HG02870 (cell line): ENCODE measurements around the gene ACSS2.

Source experiments
- ATAC-seq: cut with Tn5 transposase; IDR thresholded peaks from one replicate; pipeline ENCODE4 v1.9.1; 2021; ENCODE audit warnings: mild to moderate bottlenecking, moderate library complexity; ENCODE audit not compliant: unreplicated experiment

ACSS2 gene

DNA sequence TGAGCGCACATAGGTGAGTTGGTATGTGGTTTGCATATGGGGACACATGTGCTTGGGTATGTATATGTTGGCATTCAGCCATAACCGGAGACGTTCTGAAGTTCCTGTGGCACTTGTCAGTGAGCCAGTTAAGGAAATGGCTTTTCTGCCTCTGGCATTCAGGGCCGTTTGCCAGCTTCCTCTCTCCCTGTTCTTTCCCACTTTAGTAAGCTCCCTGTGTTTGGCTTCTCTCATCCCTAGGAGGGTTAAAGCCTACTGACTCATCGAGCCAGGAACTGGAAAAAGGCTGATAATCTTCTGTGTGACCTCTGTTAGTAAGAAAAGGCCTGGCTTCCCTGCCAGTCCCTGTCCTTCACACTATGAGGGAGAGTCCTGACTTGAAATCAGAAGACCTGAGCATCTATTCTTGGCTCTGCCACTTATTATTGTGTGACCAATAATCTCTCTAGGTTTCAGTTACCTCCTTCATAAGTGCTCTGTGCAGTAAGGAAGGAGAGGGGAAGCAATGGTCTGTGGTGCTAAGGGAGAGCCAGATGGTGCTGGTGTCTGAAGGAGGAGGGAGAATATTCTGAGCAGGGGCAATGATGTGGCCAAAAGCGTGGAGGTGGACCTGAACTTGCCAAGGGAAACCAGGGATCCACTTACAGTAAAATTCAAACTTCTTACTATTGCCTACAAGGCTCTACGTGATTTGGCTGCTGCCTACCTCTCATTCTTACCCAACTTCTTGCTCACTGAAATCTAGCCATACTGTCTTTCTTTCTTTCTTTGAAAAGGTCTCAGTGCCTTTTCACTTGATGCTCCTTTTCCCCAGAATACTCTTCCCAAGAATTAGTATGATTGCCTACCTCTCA is 31.4 kb downstream of the ACSS2 start:
- ATAC-seq: no peak

DNA sequence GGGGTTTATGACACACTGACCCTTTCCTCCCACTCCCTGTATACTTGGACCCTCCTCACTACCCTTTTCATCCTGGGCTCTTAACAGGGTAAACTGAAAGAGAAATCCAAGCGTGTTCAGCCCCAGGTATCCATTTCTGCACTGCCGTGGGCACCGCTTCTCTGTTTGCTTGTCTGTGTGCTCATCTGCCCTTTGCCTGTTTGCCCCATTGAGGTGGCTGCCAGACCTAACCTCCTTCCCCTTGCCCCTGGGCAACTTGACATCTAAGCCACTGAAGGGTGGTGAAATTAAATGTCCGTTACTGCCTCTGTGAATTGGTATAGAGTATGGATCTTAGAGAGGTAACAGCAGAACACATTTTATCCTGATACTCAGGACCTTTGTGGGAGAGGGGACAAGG is 38.7 kb downstream of the ACSS2 start:
- no peak for ATAC-seq

DNA sequence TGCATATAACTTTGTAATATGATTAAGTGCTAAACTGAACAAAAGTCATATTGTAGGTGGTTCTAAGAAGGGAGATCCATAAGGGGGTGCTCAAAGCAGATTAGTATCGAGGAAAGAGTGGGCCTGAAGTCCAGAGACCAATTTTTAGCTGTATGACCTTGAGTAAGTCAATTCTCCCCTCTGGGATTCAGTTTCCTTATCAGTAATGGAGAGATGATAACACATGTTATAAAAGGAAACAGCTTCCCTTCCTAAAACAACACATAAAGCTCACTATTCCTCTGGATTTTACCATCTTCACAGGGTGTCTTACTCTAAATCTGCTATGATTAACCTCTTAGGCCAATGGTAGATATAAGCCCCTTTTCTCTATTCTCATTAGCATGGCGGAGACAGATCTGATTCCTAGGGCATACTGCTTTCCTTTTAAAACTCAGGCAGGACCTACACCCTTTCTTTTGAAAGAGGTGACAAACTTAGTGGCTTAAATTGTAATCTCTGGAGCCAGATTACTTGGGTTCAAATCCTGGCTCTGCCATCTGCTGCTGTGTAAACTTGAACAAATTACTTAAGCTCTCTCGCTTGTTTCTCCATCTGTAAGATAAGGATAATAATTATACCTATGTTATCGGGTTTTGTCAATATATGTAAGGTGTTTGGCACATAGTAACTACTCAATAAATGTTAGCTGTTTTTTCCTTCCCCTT is 39.5 kb downstream of the ACSS2 start:
- no peak for ATAC-seq

DNA sequence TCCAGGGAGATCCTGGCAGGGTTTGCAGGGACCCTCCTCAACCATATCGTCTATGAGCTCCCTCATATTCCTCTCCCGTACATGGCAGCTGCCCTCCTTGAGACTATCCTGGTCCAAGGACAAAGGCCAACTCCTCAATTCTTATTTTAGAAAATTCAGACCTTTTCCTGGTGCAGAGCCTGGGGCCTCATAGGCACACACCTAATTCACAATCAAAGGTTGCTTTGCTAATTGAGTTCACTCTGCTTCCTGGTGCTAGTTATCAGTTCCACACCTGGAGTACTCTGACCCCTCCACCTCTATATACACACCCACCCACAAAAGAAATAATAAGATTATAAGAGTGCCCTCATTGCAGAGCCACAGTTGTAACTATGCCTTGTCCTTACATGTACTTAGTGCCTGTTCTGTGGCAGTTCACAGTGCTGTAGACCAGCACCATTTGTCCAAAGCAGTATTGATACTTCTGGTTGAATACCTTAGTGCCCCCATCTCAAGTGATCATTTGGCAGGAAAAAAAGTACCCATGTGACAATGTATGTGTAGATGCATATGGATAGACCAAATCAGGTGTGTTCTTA is 40.5 kb downstream of the ACSS2 start:
- ATAC-seq: no peak

DNA sequence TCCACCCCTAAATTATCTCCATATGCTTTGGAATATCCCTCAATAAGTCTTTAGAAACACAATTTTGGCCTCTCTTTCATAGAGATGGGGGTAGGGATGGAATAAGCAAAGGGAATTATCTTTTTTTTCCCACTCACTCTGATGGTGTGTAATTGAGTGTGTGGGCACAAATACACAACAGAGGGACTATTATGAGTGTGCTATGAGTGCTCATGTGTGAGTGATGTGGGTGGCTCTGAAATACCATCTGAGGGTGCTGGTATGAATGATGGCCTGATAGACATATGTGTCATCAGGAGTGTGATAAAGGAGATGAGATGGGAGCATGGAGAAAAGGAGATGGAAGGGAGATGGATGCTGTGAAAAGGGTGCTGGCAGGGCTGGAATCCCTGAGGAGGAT is 43.6 kb downstream of the ACSS2 start:
- no peak for ATAC-seq

DNA sequence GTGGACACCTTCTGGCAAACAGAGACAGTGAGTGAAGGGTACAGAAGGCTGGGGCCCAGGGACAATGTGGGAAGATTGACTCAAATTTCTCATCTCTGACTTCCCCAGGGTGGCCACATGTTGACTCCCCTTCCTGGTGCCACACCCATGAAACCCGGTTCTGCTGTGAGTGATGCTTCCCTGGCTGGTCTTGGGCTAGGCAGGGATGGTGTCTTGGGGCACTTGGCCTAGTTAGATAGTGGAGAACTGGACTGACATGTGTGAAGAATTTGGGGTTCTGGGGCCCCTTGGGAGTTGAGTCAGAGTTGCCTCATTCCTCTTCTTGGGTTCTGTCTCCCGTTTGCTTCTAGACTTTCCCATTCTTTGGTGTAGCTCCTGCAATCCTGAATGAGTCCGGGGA is 45.0 kb downstream of the ACSS2 start:
- no peak for ATAC-seq

DNA sequence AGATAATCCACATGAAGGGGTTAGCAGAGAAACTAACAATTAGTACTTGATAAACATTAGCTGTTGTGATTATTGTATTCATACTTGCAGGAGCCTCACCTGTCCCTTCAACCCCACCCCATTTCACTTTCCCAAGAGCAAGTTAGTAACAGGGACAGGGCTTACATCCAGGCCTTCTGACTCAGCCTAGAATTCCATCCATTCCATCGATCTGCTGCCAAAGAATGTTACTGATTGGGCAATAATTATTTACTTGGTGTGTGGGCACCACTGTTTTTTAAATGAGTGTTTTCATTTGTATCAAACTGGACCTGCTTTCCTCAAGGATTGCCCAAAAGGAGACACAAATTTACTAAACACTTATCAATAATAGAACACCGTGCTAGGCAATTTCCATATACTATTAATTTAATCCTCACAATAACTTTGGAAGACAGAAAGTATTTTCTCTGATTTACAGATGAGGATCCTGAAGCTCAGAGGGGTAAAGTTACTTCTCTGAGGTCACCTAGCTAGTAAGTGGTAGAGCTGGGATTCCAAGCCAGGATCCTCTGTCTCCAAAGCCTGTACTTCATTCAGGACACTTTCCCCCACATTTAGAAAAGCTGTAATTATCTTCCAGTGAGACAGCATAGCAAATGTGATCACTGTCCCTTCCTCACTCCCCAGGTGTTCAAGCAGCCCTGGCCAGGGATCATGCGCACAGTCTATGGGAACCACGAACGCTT is 46.4 kb downstream of the ACSS2 start:
- ATAC-seq: no peak

DNA sequence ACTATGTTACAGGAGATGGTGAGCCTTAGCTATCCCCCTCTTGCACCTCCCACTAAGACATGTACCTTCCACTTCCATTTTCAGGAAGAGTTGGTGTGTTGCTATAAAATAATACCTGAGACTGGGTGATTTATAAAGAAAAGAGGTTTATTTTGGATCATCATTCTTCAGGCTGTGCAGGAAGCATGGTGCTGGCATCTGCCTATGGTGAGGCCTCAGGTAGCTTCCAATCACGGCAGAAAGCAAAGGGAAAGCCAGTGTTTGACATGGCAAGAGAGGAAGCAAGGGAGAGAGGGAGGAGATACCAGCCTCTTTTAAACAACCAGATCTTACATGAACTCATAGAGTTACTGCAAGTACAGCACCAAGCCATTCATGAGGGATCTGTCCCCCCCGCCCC is 47.0 kb downstream of the ACSS2 start:
- ATAC-seq: no peak

DNA sequence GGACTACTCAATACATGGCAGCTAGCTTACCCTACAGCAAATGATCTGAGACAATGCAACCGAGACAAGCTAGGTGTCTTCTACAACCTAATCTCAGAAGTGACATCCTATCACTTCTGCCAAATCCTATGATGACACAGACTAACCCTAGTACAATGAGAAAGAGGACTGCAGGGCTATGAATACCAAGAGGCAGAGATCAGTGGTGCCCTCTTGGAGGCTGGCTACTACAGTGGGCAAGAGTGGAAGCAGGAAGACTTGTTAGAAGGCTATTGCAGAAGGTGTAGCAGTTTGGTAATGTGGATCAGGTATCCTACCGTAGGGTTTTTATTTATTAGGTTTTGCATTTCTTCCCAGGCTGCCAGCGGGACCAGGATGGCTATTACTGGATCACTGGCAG is 48.9 kb downstream of the ACSS2 start:
- no peak for ATAC-seq

DNA sequence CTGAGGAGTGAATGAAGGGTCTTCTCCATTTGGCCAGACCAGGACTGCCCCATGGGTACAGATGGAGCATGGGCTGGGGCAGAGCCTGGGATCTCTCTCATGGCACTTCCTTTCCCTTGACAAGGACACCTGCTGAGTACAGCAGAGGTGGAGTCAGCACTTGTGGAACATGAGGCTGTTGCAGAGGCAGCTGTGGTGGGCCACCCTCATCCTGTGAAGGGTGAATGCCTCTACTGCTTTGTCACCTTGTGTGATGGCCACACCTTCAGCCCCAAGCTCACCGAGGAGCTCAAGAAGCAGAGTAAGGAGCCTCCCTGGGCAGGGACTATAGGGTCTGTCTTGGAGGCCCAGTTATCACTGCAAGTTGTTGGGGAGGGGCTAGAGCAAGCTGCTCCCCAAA is 49.6 kb downstream of the ACSS2 start:
- ATAC-seq: no peak

DNA sequence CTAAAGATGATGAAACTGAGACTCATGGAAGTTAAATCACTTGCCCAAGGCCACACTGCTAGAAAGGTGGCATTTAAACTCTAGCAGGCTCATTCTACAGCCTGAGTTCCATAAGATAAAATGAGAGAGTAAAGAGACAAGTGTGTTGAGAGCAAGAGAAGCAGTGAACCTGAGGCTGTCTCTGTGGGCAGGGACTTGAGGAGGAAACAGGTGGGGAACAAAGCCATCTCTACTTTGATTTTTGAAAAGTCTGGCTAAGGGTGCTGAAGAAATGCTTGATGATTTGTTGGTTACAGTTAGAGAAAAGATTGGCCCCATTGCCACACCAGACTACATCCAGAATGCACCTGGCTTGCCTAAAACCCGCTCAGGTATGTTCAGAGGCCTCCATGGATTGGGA is 50.2 kb downstream of the ACSS2 start:
- no peak for ATAC-seq

DNA sequence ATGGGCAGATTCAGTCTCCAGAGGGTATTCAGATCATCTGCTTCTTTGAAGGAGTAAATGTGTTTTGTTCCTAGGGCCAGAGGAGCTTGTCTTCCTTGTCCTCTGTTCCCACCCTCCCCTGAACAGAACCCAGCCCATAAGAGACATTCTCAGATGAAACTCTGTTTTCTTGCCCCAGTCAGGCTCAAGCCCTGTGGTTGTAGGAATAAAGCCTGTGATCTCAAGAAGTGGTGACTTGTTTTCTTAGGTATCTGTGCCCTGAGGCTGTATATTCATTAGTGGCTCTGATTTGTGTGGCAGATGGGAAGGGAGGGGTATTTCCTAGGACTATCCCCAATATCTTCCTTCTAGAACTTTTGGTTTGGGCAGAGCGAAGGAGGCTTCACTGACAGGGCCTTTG is 51.3 kb downstream of the ACSS2 start:
- ATAC-seq: no peak

DNA sequence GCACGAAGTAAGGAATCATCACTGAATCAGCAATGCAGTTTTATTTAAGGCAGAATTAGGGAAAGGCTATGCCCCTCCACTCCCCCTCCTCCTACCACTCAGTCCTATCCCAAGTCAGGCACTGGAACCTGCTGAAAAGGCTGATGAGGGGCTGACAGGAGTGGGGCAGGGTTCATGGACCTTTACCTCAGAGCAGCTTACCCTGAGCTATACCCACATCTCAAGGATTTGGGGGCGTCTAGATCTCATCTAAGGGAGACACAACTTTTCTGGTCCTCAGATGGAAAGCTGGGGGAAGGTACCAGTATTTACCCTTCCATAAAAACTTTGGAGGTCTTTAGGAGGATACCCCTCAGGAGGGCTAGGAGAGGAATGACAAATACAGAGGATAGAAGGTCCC is 52.0 kb downstream of the ACSS2 start:
- ATAC-seq: no peak

DNA sequence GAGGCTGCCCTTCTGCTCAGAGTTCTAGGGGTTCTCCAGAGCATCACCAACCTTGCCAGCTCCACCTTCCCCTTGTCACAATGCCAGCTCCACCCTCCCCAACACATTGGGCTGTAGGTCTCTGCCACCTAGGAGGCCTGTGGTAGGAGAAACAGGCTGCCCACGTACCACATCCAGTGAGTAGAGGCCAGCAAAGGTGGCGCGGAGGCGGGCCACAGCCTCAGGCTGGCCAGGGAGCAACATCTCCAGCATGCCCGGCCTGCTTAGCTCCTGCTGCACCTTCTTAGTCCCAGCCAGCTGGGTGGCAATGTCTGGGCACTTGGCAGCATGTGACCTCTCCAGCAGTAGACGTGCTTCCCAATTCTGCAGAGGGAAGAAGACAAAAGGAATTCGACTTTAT is 55.4 kb downstream of the ACSS2 start:
- ATAC-seq: no peak

DNA sequence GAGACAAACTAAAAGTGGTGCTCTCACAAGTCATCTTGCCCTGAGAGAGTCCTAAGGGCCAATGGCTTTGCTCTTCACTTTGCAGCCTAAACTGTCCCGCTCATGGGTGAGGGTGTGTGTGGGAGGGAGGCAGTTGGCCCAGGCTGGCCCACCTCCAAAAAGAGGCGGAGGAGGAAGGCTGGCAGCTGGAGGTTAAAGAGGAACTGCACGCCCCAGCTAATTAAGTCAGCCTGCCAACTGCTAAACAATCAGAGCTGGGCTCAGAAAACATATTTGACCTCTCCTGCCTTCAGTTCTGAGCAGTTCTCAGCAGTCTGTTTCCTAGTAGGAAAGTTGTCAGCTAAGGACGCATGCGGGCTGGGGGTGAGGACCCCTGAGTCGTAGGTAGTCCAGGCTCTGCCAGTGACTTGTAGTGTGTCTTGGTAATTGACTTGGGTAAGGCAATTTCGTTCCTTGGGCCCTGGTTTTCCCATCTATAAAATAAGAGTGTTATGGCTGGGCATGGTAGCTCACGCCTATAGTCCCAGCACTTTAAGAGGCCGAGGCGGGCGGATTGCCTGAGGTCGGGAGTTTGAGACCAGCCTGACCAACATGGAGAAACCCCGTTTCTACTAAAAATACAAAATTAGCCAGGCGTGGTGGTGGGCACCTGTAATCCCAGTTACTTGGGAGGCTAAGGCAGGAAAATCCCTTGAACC is 62.2 kb downstream of the ACSS2 start:
- ATAC-seq: no peak

DNA sequence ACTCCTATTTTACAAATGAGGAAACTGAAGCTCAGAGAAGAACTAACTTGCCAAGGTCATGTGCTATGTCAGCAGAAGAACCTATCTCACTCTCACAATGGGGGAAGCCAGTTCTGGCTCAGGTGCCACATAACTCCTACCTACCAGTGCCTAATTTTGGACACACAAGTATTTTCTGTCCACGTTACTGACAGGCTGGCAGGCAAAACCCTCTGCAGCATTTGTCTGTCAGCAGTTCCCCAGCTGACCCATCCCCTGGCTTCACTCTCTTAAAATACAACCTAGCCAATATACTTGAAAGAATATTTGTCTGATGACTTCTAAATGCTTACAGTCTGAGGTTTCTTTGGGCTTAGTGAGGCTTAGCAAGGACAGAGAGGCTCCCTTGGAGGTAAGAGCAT is 63.7 kb downstream of the ACSS2 start:
- no peak for ATAC-seq

DNA sequence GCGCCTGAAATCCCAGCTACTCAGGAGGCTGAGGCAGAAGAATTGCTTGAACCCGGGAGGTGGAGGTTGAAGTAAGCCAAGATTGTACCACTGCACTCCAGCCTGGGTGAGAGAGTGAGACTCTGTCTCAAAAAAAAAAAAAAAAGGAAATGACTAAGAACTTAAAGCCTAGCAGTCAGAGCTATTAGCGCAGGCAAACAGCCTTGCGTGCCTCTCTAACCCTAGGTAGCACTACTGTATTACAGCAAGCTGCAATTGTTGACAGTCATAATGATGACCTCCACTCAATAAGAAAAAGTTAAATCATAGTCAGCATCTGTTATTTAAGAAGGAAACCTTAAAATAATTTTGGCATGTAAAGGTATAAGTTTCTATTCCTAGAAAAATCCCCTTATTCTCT is 64.8 kb downstream of the ACSS2 start:
- no peak for ATAC-seq

DNA sequence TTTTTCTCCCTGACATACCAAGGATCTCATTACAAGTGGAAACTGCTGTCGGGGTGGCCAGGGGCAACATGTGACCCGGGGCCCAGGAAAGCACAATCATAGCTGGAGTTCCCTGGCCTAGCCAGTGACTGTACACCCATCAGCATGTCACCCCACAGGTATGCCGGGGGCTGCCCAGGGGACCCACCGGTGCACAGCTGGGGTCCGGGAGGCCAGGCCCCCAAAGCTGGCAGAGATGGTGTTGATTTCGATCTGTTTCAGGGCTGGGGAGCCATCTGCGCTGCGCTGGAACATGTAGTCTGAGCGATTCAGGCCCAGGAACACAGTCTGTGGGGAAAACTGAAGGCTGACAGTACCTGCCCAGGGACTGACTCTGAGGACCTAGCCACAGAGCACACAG is 65.9 kb downstream of the ACSS2 start:
- ATAC-seq: no peak

DNA sequence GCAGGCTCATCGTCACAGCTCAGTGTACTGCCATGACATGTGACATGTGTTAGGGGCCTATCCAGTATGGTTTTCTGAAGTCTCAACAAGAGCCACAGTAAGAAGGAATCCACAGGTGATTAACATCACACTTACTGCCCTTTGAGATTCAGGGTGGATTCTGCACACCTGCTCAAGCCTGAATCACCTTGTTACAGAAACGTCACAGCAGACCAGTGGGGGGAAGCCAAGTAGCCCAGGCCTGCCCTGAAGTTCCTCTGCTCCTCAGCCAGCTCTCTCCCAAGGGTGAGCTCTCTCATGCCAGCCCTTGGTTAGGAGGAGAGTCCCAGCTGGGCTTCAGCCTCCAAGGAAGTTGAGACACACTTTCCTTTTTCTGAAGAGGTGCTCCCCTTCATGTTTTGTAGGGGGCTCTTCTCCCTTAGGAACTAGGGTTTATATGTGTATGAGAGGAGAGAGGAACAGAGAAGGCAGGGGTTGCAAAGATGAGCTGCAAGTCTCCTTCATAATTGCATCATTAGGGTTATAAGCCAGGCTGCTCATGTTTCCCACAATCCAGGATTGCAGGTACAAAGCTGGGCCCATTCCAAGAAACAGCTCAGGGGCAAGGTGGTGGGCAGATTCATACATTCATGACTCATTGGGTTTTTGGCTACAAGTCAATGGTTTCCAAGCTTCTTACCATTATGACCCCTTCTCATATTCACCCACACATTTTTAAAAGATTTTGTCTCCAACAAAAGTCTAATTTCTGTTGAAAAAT is 67.6 kb downstream of the ACSS2 start:
- ATAC-seq: no peak
